H1 (cell line): Measurements from ENCODE around the gene CIZ1. TPM values are rescaled to one million over a fixed set of nuclear protein-coding genes. Genes with fewer than 3 reads are reported as not detected.
A peak's percentile ranks its signal among the peaks of the same experiment; 100 is the strongest.

Experiments
- ATF2 ChIP-seq: IDR thresholded peaks from 2 replicates; pipeline ENCODE4 v1.6.1; 2012; ENCODE audit warnings: low read length, inconsistent platforms
- BACH1 ChIP-seq: IDR thresholded peaks from 2 replicates; pipeline ENCODE4 v1.6.1; 2012; ENCODE audit warnings: low read length, improper control_type of control experiment
- BRCA1 ChIP-seq: IDR thresholded peaks from 2 replicates; pipeline ENCODE4 v1.6.1; 2012; ENCODE audit warnings: low read depth, low read length, improper control_type of control experiment
- CEBPB ChIP-seq: IDR thresholded peaks from 2 replicates; pipeline ENCODE4 v1.6.1; 2012; ENCODE audit warnings: low read depth, low read length
- CREB1 ChIP-seq: IDR thresholded peaks from 2 replicates; pipeline ENCODE4 v1.6.1; 2012; ENCODE audit warnings: inconsistent platforms
- CTCF ChIP-seq, 3 experiments: IDR thresholded peaks; 1 replicate in 2 of 3; 2 replicates in 1 of 3; pipeline versions ENCODE4 v1.5.1 to v1.6.1; 2011; ENCODE audit warnings: low read length in 3 of 3, mild to moderate bottlenecking in 3 of 3, inconsistent platforms in 2 of 3, low read depth in 1 of 3, moderate library complexity in 1 of 3; ENCODE audit not compliant: insufficient read depth in 1 of 3; ENCODE audit errors: control extremely low read depth in 1 of 3
- FOSL1 ChIP-seq: IDR thresholded peaks from 2 replicates; pipeline ENCODE4 v1.6.1; 2011; ENCODE audit warnings: mild to moderate bottlenecking, low read depth, low read length, moderate library complexity; ENCODE audit not compliant: insufficient read depth
- GABPA ChIP-seq: IDR thresholded peaks from 2 replicates; pipeline ENCODE4 v1.6.1; 2011; ENCODE audit warnings: mild to moderate bottlenecking, low read length, moderate library complexity, borderline replicate concordance; ENCODE audit not compliant: insufficient read depth
- JUND ChIP-seq: IDR thresholded peaks from 2 replicates; pipeline ENCODE4 v1.6.1; 2011; ENCODE audit warnings: mild to moderate bottlenecking, improper control_type of control experiment, low read length
- RFX5 ChIP-seq: IDR thresholded peaks from 2 replicates; pipeline ENCODE4 v1.6.1; 2011; ENCODE audit warnings: low read depth, low read length, improper control_type of control experiment, borderline replicate concordance
- RXRA ChIP-seq: IDR thresholded peaks from 2 replicates; pipeline ENCODE4 v1.6.1; 2011; ENCODE audit warnings: low read depth, mild to moderate bottlenecking, low read length, moderate library complexity; ENCODE audit not compliant: insufficient read depth
- SAP30 ChIP-seq: fragments of 300-600 bp; sonication (generic); IDR thresholded peaks from 2 replicates; pipeline ENCODE4 v1.7.1; 2012; ENCODE audit warnings: low read length, moderate library complexity, mild to moderate bottlenecking, inconsistent platforms; ENCODE audit not compliant: insufficient read depth, insufficient replicate concordance
- SIX5 ChIP-seq: IDR thresholded peaks from 2 replicates; pipeline ENCODE4 v1.6.1; 2011; ENCODE audit warnings: mild to moderate bottlenecking, low read depth, low read length
- SRF ChIP-seq: IDR thresholded peaks from 2 replicates; pipeline ENCODE4 v1.6.1; 2011; ENCODE audit warnings: mild to moderate bottlenecking, low read depth, low read length, moderate library complexity
- SUZ12 ChIP-seq: fragments of 200-600 bp; sonication (generic); IDR thresholded peaks from 2 replicates; pipeline ENCODE4 v1.6.1; 2012; ENCODE audit warnings: mild to moderate bottlenecking, inconsistent platforms, low read length, moderate library complexity, mixed read lengths
- TAF1 ChIP-seq: IDR thresholded peaks from 2 replicates; pipeline ENCODE4 v1.6.1; 2011; ENCODE audit warnings: mild to moderate bottlenecking, low read depth, low read length
- TAF7 ChIP-seq: optimal IDR thresholded peaks from 2 replicates; pipeline ENCODE3; 2011; ENCODE audit warnings: low read depth, mild to moderate bottlenecking, inconsistent platforms, low read length, moderate library complexity, borderline replicate concordance
- TEAD4 ChIP-seq: IDR thresholded peaks from 2 replicates; pipeline ENCODE4 v1.6.1; 2012; ENCODE audit warnings: low read depth, low read length, inconsistent platforms, mixed read lengths
- polyA plus RNA-seq, 7 experiments: library from polyadenylated mRNA; depleted of rRNA in 3 of 7; stranded (reverse) in 5 of 7; unstranded in 2 of 7; fragments of >200 nt in 5 of 7; fragments of 200-250 nt in 2 of 7; gene quantifications; 1 replicate in 5 of 7; 2 replicates in 1 of 7; 4 replicates in 1 of 7; pipeline versions ENCODE4 v1.2.1 to v1.2.3, GENCODE V29; 2011 to 2013; ENCODE audit warnings: missing spikeins in 2 of 7, mixed read lengths in 2 of 7
- total RNA-seq: library from RNA; stranded (reverse); fragmentation: NEBNext Ultra II Directional; extraction: Animal tissue kit (Norgen Biotek cat#: 25700); gene quantifications from 2 replicates; pipeline ENCODE4 v1.2.1, GENCODE V29; 2021
- TF ChIP-seq, protein P1 (sequence below): IDR thresholded peaks from 2 replicates; pipeline ENCODE4 v1.6.1; 2011; ENCODE audit warnings: low read length, improper control_type of control experiment

Gene CIZ1
- total and polyA plus RNA-seq, 2 of the 8 experiments (the other 6 are each of a cell fraction or from before 2014, with no cell fraction given), result 66.0 to 107 TPM

DNA sequence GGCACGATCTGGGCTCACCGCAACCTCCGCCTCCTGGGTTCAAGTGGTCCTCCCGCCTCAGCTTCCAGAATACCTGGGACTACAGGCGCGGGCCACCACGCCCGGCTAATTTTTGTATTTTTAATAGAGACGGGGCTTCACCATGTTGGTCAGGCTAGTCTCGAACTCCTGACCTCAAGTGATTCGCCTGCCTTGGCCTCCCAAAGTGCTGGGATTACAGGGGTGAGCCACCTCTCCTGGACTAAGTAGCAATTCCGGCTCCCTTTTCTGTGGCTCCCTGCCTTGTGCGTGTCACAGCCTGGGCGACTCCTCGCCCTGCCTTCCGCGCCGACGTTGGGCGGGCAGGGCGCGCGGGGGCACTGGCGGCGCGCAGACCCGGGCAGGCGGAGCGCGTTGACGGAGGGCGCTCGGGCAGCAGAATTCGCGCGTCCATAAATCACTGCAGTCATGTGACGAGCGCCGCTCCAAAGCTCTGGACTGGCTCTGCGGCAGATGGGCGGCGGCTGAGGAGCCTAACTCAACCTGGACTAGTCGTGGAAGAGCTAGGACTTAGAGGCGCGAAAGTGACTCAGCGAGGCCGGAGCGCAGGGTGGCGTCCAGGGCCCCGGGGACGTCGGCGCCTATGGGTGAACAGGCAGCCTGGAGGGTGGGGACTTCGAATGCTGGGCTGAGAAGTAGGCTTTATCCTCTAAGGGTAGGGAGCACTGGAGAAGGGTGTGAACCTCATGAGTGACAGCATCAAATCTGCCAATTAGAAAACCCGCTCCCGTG is 1.4 kb upstream of the CIZ1 start (continued):
- TF ChIP-seq CEBPB (no peak), SRF (0 out of 2 replicates have a peak, but pooled peaks have one; percentile 36), GABPA (no peak), SAP30 (no peak), CTCF (IDR thresholded peaks at IDR 0.05; ENCODE audit: control extremely low read depth in 1 of 3, insufficient read depth in 1 of 3, low read depth in 1 of 3, low read length in 3 of 3) (peak; percentile 35 to 55 (median 41)), BACH1 (no peak), RXRA (no peak), SUZ12 (no peak), RFX5 (no peak), TEAD4 (no peak), JUND (no peak), CREB1 (peak; percentile 88), ATF2 (no peak), FOSL1 (no peak), BRCA1 (no peak), TAF1 (no peak), SIX5 (no peak), TAF7 (peak; percentile 49)
- TF ChIP-seq, protein P1, sequence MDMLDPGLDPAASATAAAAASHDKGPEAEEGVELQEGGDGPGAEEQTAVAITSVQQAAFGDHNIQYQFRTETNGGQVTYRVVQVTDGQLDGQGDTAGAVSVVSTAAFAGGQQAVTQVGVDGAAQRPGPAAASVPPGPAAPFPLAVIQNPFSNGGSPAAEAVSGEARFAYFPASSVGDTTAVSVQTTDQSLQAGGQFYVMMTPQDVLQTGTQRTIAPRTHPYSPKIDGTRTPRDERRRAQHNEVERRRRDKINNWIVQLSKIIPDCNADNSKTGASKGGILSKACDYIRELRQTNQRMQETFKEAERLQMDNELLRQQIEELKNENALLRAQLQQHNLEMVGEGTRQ, result 0 out of 2 replicates have a peak, but pooled peaks have one; percentile 42
